Nephron (organoid): ENCODE measurements around the gene PRKG1.

ENCODE experiments used
- H3K27ac Mint-ChIP-seq, 3 experiments: 2 replicates each; pipeline ENCODE4 v1.8.0; 2020; ENCODE audit warnings: mixed read lengths in 3 of 3, mild to moderate bottlenecking in 2 of 3, moderate library complexity in 1 of 3
- H3K27me3 Mint-ChIP-seq: 2 replicates; pipeline ENCODE4 v1.8.0; 2021; ENCODE audit warnings: low read depth, mild to moderate bottlenecking, moderate library complexity, mixed read lengths
- H3K36me3 Mint-ChIP-seq: 2 replicates; pipeline ENCODE4 v1.8.0; 2020; ENCODE audit warnings: low read depth, mixed read lengths
- H3K4me1 Mint-ChIP-seq: 2 replicates; pipeline ENCODE4 v1.8.0; 2020; ENCODE audit warnings: mixed read lengths
- H3K4me3 Mint-ChIP-seq, 3 experiments: 2 replicates each; pipeline ENCODE4 v1.8.0; 2020; ENCODE audit warnings: mild to moderate bottlenecking in 3 of 3, mixed read lengths in 3 of 3, moderate library complexity in 2 of 3
- H3K9me3 Mint-ChIP-seq: 2 replicates; pipeline ENCODE4 v1.8.0; 2020; ENCODE audit warnings: mixed read lengths
- CTCF ChIP-seq, 3 experiments: fragments of 200-600 bp; sonication (generic); IDR thresholded peaks; one replicate each; pipeline ENCODE4 v1.5.0; 2021; ENCODE audit warnings: antibody characterized with exemption in 3 of 3; ENCODE audit not compliant: unreplicated experiment in 3 of 3

Gene PRKG1

GRCh38 chr10:51707821-51708424 lies 633.6 kb downstream of the PRKG1 start:
- no peak for TF ChIP-seq CTCF (IDR thresholded peaks at IDR 0.05; ENCODE audit: unreplicated experiment in 3 of 3)
- Mint-ChIP-seq H3K4me3 (no peak overlapping the region), H3K36me3 (no peaks in the 10 kb centered on the region), H3K9me3 (no peaks in the 10 kb centered on the region), H3K27ac (peak overlapping the region in 1 of 3 experiments; percentile 1), H3K4me1 (peaks cover 27% of the 10 kb centered on the region), H3K27me3 (no peaks in the 10 kb centered on the region)

- Mint-ChIP-seq H3K27ac (peak overlapping the region in 1 of 3 experiments; percentile 1), H3K36me3 (no peaks in the 10 kb centered on the region), H3K27me3 (no peaks in the 10 kb centered on the region), H3K4me1 (peaks cover 27% of the 10 kb centered on the region), H3K4me3 (no peak overlapping the region), H3K9me3 (no peaks in the 10 kb centered on the region)
- TF ChIP-seq CTCF (IDR thresholded peaks at IDR 0.05; ENCODE audit: unreplicated experiment in 3 of 3) = no peak
Measured at GRCh38 chr10:51708609-51709008, 634.3 kb downstream of the PRKG1 start.

GRCh38 chr10:51709324-51709972 lies 635.2 kb downstream of the PRKG1 start:
- H3K27me3 Mint-ChIP-seq = no peaks in the 10 kb centered on the region
- TF ChIP-seq CTCF (IDR thresholded peaks at IDR 0.05; ENCODE audit: unreplicated experiment in 3 of 3) = no peak
- H3K36me3 Mint-ChIP-seq = no peaks in the 10 kb centered on the region
- H3K9me3 Mint-ChIP-seq = no peaks in the 10 kb centered on the region
- peaks cover 27% of the 10 kb centered on the region for H3K4me1 Mint-ChIP-seq
- H3K4me3 Mint-ChIP-seq = no peak overlapping the region
- H3K27ac Mint-ChIP-seq = no peak overlapping the region

GRCh38 chr10:51711519-51711891 lies 637.2 kb downstream of the PRKG1 start:
- peaks cover 35% of the 10 kb centered on the region for H3K4me1 Mint-ChIP-seq
- no peaks in the 10 kb centered on the region for H3K36me3 Mint-ChIP-seq
- no peaks in the 10 kb centered on the region for H3K9me3 Mint-ChIP-seq
- peak overlapping the region; percentile 43 to 48 (median 47) for H3K27ac Mint-ChIP-seq
- H3K27me3 Mint-ChIP-seq = no peaks in the 10 kb centered on the region
- no peak overlapping the region for H3K4me3 Mint-ChIP-seq
- no peak for TF ChIP-seq CTCF (IDR thresholded peaks at IDR 0.05; ENCODE audit: unreplicated experiment in 3 of 3)

GRCh38 chr10:51716981-51717380 lies 642.7 kb downstream of the PRKG1 start:
- no peaks in the 10 kb centered on the region for H3K36me3 Mint-ChIP-seq
- H3K4me3 Mint-ChIP-seq = no peak overlapping the region
- no peak overlapping the region for H3K27ac Mint-ChIP-seq
- no peak for TF ChIP-seq CTCF (IDR thresholded peaks at IDR 0.05; ENCODE audit: unreplicated experiment in 3 of 3)
- no peaks in the 10 kb centered on the region for H3K9me3 Mint-ChIP-seq
- peaks cover 34% of the 10 kb centered on the region for H3K4me1 Mint-ChIP-seq
- no peaks in the 10 kb centered on the region for H3K27me3 Mint-ChIP-seq

- H3K9me3 Mint-ChIP-seq = no peaks in the 10 kb centered on the region
- H3K4me3 Mint-ChIP-seq = no peak overlapping the region
- TF ChIP-seq CTCF (IDR thresholded peaks at IDR 0.05; ENCODE audit: unreplicated experiment in 3 of 3) = no peak
- H3K36me3 Mint-ChIP-seq = no peaks in the 10 kb centered on the region
- H3K27me3 Mint-ChIP-seq = no peaks in the 10 kb centered on the region
- H3K4me1 Mint-ChIP-seq = peaks cover 34% of the 10 kb centered on the region
- H3K27ac Mint-ChIP-seq = peak overlapping the region; percentile 38 to 68 (median 50)
Measured at GRCh38 chr10:51718804-51719291, 644.6 kb downstream of the PRKG1 start.
